Activated T-cell treated with anti-CD3 and anti-CD28 coated beads, Interleukin-2, amount 50 U/mL, for 48 hours (primary cell): Measurements from ENCODE around the gene RNF103.
A peak's percentile ranks its signal among the peaks of the same experiment; 100 is the strongest.

Experiments used
- DNase-seq, 2 experiments: peaks; one replicate each; pipeline ENCODE4 v3.0.0-alpha.2; 2020

RNF103 gene

DNA sequence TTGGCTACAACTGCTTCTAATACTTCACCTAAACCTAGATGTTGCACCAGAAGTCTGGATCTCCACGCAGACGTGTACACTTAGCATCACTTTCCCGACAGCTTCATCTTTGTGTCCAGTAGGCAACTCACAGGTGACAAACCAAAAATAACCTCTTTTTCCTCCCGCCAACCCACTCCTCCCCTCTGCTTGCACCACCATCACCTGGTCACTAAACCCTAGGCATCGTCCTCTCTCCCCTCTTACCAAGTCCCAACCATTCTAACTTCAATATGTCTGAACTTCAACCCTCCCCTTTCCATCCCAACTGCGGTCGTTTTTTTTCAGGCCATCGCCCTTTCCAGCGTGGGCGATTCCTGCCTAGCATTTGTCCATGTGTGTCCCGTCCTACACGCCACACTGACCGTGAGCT lies 60.0 kb downstream of the RNF103 start:
- no peak for DNase-seq

GRCh38 chr2:86562922-86563649 lies 60.6 kb downstream of the RNF103 start, which contains the start of gene CHMP3:
CHMP3 (minus strand) TSS chr2:86563443; CDS start chr2:86563348, 95 bp downstream.
- peak; percentile 97 to 98 for DNase-seq

- no peak for DNase-seq
These were observed 61.2 kb downstream of the RNF103 start for GRCh38 chr2:86562485-86562921.

DNA sequence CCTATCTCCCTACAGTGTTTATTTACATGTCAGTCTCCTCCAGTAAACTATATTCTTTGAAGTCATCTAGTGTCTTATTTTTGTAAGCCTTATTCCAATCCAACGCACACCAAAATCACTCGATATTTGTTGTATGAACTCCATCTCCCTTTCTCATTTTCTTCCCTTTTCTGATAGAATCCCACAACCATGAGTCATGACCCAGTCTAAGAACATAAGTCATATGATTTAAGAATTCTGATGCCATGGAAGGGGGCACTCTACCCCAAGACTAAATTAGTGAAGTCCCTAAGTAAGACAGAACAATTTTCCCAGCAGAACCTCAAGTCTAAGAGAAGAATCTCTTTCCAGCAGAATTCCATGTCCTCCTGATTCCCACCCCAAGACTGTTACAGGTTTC lies 65.8 kb downstream of the RNF103 start:
- no peak for DNase-seq

- no peak for DNase-seq
These were observed 67.2 kb downstream of the RNF103 start for GRCh38 chr2:86556508-86556907.
